Cerebellar nuclear complex (tissue), 1 donor: ENCODE measurements around the gene PCCB.
"Not testable (repeated sequence)": the region's sequence is repeated elsewhere in the genome, so short reads cannot be mapped to it uniquely, and the experiment has no call there.

Experiments used
- DNase-seq, 2 experiments: peaks; one replicate each; lab custom pipeline; 2025; lab: John Stamatoyannopoulos, UW

Gene PCCB

DNA sequence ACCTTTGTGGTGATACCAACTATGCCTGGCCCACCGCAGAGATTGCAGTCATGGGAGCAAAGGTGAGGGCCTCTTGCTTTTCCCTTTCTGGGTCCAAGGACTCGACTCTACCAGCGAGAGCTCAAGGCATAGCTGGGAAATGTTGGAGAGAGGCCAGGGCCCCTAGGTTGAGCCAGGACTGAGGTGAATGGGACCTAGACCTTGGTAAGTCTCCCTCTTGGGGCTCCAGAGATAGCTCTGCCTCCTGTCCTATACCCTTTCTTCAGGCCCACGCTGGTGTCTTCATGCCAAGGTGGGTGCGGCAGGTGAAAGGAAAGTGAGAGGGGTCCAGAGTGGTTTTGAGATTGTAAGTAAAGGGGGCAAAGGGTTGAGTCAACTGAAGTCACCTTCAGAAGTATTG is 77.5 kb downstream of the PCCB start:
- DNase-seq: no peak

GRCh38 chr3:136329593-136329992 is 79.5 kb downstream of the PCCB start:
- no peak for DNase-seq

DNA sequence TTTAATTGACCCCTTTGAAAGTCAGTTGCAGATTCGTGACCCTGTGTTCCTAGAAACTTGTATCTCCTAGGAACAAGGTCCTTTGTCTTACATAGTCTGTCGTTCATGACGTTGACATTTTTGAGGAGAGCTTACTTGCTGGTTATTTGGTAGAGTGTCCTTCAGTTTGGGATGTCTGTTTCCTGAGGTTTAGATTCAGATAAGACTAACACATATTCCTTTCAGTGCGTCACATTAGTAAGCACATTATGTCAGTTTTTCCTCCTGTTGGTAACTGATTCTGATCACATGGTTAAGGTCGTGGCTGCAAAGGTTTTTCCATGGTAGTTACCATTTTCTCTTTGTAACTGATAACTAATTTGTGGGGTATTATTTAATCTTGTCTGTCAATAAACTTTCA is 80.8 kb downstream of the PCCB start:
- DNase-seq: no peak

- no peak for DNase-seq
Measured at GRCh38 chr3:136332302-136332701, 82.2 kb downstream of the PCCB start.

- no peak for DNase-seq
Measured at GRCh38 chr3:136332776-136333175, 82.6 kb downstream of the PCCB start.

DNA sequence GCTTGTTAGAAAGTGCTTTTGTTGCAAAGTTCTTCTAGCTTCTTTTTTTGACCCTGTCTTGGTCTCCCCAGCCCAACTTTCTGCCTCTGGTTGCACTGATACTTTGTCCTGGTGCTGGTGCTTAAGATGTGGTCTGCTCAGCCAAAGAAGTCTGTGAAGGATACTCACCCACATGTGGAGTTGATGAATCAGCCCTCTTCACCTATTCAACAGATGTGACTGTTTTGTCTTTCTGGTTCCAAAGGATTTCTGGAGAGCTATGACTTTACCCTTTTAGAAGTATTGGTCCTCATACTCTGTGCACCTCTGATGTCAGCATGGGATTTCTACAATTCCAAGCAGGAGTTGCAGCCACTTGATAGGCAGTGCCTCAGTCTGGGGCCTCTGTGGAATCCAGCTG is 84.1 kb downstream of the PCCB start:
- DNase-seq: no peak

DNA sequence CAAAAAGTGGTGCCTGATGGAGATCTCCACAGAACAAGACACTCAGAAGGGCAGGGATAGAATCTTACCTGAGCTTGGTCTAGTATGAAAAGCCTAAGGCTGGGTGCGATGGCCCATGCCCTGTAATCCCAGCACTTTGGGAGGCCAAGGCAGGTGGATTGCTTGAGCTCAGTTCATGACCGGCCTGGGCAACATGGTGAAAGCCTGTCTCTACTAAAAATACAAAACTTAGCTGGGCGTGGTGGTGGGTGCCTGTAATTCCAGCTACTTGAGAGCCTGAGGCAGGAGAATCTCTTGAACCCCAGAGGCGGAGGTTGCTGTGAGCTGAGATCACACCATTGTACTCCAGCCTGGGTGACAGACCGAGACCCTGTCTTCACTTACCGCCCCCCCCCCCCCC is 84.6 kb downstream of the PCCB start:
- not testable (repeated sequence) for DNase-seq

- no peak for DNase-seq
Measured at GRCh38 chr3:136336329-136337100, 86.4 kb downstream of the PCCB start.

DNA sequence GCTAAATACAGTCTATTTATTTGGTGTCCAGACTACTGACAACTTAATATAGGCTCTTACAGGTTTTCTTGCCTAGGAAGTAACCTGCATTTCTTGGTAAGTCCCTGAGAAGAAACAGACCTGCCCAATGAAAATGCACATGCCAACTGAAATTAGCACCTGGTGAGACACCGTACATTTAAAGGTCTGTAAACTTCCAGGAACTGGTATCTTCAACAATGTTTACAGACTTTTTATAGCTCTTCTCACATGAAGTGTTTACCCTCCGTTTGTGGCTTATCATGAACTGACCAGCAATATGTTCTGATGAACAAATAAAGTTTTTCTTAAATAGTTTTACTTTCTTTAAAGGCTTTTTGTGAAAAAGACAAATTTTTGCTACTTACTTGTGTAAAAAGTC is 93.3 kb downstream of the PCCB start:
- no peak for DNase-seq

GRCh38 chr3:136343873-136344555 is 93.9 kb downstream of the PCCB start:
- DNase-seq: no peak

GRCh38 chr3:136346486-136346885 is 96.3 kb downstream of the PCCB start:
- no peak for DNase-seq

- no peak for DNase-seq
Measured at GRCh38 chr3:136350132-136350531, 100.0 kb downstream of the PCCB start.

GRCh38 chr3:136350557-136350956 is 100.4 kb downstream of the PCCB start:
- DNase-seq: no peak

- no peak for DNase-seq
Measured at GRCh38 chr3:136351351-136351750, 101.2 kb downstream of the PCCB start.

GRCh38 chr3:136351905-136352304 is 101.8 kb downstream of the PCCB start:
- DNase-seq: no peak

DNA sequence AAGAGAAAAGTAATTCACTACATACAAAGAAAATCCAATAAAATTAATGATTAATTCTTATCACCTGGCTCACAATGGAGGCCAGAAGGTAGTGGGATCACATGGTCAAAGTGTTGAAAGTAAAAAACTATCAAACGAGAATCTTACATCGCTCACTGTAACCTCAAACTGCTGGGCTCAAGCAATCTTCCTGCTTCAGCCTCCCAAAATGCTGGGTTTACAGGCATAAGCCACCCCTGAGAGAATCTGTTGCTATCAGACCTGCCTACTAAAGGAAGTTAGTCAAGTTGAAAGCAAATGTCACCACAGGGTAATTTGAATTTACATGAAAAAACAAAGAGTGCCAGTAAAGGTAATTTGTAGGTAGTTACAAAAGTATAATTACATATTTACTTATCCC is 103.3 kb downstream of the PCCB start:
- no peak for DNase-seq

DNA sequence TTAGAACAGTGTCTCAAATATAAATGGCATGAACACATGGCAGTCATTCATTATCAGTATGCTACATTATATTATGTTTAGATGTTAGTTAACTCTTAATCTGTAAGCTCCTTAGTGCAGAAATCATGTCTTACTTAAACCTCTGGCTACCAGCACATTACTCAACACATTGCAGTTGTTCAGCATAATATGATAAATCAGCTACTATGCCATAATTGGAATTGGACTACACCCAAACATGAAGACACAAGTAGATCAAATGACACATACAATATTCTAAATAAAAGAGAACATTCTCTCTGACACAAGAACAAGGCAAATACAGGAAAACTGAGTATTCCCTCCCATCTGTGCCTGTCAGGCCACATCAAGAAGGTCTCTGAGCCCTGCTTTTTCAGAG is 116.1 kb downstream of the PCCB start:
- DNase-seq: no peak

GRCh38 chr3:136375800-136376199 is 125.7 kb downstream of the PCCB start:
- not testable (repeated sequence) for DNase-seq

DNA sequence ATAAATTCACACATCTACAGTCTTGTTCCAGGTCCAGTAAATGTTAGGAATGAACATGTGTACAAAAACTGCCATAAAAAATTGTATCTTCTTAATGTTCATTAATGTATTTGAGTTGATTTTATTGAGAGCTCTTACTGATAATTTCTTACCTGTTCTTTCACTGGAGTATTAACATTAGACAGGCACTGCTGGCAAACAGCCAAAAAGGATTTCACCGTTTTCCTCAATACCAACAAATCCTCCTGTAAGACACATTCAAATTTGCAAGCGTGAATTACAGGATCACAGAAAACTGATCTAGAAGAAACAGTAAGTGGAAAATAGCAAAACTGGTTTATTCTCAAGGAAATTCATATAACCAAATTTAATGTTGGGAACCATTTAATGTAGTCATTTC is 127.4 kb downstream of the PCCB start:
- DNase-seq: no peak

DNA sequence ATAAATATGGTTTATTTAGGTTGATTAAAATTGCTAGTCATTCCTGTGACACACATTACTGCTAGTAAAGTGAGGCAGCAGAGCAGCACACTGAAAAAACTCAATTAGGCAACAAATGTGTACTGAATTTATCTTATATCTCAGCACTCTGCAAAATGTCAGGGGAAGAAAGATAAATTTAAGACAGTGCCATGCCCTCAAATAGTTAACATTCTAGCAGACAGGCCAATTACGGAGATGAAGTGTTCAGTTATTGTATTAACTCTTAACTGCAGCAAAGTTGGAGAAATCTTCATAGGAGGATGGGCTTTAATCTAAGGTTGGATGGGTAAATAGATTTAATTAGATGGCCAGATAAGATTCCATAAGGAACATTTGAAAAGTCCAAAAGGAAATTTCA is 127.9 kb downstream of the PCCB start:
- no peak for DNase-seq
